GM20000 (cell line): ENCODE data around the gene TRIM33.

Source experiments
- DNase-seq: peaks from one replicate; pipeline ENCODE4 v3.0.0; 2012; ENCODE audit warnings: low spot score
- TF ChIP-seq, protein P1 (sequence below): IDR thresholded peaks from 2 replicates; pipeline ENCODE4 v1.5.1; 2012; ENCODE audit warnings: mild to moderate bottlenecking, control low read depth; ENCODE audit errors: extremely low read depth, missing control alignments

The TRIM33 gene

GRCh38 chr1:114549137-114549536, 38.1 kb upstream of the TRIM33 start:
- TF ChIP-seq, protein P1, sequence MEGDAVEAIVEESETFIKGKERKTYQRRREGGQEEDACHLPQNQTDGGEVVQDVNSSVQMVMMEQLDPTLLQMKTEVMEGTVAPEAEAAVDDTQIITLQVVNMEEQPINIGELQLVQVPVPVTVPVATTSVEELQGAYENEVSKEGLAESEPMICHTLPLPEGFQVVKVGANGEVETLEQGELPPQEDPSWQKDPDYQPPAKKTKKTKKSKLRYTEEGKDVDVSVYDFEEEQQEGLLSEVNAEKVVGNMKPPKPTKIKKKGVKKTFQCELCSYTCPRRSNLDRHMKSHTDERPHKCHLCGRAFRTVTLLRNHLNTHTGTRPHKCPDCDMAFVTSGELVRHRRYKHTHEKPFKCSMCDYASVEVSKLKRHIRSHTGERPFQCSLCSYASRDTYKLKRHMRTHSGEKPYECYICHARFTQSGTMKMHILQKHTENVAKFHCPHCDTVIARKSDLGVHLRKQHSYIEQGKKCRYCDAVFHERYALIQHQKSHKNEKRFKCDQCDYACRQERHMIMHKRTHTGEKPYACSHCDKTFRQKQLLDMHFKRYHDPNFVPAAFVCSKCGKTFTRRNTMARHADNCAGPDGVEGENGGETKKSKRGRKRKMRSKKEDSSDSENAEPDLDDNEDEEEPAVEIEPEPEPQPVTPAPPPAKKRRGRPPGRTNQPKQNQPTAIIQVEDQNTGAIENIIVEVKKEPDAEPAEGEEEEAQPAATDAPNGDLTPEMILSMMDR: no peak
- no peak for DNase-seq

DNA sequence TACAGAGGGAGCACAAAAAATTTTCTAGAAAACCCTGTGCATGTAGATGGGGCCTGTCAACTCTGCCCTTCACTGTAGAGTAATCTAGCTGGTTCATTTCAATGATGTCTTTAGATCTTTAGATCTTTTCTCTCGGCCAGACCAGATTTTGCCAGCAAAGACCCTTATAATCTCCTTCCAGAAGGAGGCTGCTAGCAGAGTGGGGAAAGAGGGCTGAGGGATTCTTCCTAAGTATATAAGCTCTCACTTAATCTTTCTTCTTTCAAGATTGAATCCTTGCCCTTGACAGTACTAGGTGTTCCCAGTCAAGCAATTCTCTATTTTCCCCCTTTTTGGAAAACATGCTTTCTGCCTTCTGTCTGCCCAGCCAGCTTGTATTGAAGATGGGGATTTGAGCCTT, 36.1 kb upstream of the TRIM33 start:
- no peak for DNase-seq
- TF ChIP-seq, protein P1: no peak

DNA sequence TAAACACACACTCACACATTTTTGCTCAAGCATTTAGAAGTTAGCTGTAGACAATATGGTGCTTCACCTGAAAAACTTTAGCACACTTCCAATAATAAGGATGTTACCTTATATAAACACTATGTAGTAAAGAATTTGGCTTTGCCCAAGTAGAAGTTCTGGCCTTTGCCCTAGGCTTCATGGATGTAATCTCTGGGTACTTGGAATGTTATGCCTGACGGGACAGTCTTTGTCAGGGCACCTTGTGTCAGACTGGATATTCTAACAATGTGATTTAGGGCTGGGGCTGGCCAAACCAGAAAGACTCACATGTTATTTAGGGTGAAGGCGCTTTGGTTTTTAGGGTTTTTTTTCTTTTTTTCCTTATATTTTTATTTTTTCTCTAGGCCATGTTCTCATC, 34.8 kb upstream of the TRIM33 start:
- no peak for DNase-seq
- TF ChIP-seq, protein P1: no peak

DNA sequence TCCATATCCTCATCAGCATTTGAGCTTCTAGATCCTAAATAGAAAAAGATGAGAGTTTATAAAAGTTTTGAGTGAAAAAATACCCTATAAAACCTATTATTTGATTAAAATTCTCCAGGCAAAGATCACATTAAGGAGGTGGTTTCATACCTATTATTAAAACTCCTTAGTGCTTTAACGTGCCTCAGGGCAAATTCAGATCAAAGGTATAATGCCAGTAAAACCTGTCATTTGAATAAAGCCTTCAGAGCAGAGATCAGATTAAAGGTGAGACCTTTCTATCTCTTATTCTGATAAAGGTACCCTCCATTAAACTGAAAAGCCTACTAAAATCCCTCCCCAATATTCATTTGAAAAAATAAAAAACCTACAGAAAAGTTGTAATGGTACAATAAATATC, 34.3 kb upstream of the TRIM33 start:
- TF ChIP-seq, protein P1: no peak
- DNase-seq: no peak

DNA sequence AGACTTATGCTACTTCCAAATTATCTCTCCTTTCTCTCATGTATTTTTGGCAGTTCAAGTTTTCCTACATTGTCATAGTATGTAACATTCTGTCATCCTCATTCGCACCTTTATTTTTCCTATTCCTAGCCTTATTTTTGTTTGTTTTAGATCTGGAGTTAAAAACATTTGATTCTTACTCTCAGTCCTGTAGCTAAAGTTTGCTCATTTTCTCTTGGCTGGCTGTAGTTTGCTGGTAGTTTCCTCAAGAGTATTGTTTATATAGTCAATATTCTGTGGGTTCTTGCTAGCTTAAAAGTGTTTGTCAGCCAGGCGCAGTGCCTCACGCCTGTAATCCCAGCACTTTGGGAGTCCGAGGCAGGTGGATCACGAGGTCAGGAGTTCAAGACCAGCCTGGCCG, 29.8 kb upstream of the TRIM33 start:
- no peak for DNase-seq
- TF ChIP-seq, protein P1: no peak

- TF ChIP-seq, protein P1: no peak
- no peak for DNase-seq
Measured at GRCh38 chr1:114540272-114540671, 29.3 kb upstream of the TRIM33 start.

DNA sequence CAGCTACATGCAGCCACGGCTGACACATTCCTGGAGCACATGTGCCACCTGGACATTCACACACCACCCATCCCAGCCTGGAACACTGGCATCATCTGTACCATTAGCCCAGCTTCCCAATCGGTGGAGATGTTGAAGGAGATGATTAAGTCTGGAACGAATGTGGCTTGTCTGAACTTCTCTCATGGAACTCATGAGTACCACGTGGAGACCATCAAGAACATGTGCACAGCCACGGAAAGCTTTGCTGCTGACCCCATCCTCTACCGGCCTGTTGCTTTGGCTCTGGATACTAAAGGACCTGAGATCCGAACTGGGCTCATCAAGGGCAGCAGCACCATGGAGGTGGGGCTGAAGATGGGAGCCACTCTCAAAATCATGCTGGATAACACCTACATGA, 25.0 kb upstream of the TRIM33 start:
- no peak for DNase-seq
- TF ChIP-seq, protein P1: no peak
